Endometrial microvascular endothelial cells (primary cell): ENCODE data around the gene MAPKAP1. TPM values are rescaled to one million over a fixed set of nuclear protein-coding genes. Genes with fewer than 3 reads are reported as not detected.
"Not testable (repeated sequence)": the region's sequence is repeated elsewhere in the genome, so short reads cannot be mapped to it uniquely, and the experiment has no call there.

Experiments used
- in situ Hi-C: cut with HindIII; loops from 2 replicates; pipeline ENCODE4 v1.10.0; 2017; ENCODE audit warnings: low sequenced_read_pairs, low pct_unique_long_range_greater_than_20kb; ENCODE audit errors: inconsistent ontology term
- total RNA-seq: library from RNA; depleted of rRNA; stranded (reverse); fragments of >200 nt; gene quantifications from one replicate; pipeline ENCODE4 v1.2.3, GENCODE V29; 2015; ENCODE audit errors: inconsistent ontology term

The MAPKAP1 gene
- total RNA-seq, 1 donor from 2014 or later, result 142 TPM

DNA sequence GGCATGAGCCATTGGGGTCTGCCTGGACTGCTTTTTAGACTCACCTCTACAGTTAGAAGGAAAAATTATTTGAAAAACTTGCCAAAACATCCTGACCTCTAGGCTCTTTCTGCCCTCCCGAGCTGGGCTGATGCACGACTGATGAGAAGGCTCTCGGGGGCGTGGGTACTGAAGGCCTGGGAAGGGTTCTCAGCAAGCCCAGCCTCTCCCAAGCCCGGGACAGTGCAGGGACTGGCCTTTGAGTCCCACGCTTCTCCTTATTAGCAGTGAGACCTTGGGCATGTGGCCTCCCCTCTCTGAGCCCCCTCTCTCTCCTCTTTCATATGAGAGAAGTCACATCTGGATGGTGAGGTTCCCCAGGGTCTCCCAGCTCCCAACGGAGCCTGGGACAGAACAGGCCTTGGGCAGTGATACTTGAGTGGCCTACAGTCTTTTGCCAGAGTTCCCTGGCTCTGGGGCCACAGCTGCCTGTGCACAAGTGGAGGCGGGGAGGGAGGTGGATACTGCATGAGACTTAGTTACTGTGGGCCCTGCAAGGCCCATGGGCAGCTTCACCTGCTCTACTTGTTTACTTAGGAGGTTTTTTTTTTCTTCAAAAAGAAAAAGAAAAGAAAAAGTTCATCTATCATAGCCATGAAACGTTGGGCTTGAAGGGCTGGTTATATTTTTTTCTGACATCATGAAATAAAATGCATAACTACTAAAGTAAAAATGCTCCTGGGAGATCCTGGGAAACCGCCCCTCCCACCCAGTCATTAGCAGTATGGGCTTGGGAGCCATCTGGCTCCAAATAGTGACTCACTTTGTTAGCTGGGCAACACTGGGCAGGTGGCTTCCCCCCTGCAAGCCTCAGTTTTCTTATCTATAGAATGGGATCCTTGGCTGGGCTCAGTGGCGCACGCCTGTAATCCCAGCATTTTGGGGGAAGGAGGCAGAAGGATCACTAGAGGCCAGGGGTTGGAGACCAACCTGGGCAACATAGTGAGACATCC lies 306.0 kb downstream of the MAPKAP1 start:
- in situ Hi-C loops, result no loop called here

DNA sequence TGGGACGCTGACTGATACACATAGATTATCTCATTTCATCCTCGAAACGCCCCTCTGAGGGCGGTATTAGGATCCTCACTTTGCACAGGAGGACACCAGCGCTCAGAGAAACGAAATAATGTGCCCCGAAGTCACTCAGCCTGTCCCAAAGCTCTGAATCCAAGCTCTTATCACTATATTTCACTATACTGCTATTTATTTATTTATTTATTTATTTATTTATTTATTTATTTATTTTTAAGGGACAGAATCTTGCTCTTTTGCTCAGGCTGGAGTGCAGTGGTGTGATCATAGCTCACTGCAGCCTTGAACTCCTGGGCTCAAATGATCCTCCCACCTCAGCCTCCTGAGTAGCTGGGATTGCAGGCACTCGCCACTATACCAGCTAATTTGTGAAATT lies 306.8 kb downstream of the MAPKAP1 start:
- in situ Hi-C loops, result not testable (repeated sequence)

GRCh38 chr9:125399666-125400065 lies 307.3 kb downstream of the MAPKAP1 start:
- in situ Hi-C loops, result no loop called here

DNA sequence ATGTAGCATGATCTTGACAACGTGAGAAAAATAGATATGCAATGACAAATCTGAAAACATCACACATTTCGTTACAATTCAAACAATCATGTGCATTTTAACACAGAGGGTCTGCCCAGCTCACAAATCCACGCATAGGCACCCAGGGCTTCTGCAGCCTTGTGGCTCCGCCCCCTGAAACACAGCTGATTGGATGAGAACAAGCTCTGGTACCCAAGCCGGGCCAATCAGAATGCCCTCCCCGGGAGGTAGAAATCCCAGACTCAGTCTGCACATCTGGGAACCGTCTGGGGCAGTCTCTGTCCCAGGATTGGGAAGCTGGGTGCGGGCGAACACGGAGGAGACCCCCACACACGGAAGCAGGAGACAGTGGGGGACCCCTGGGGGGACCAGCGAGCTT lies 307.8 kb downstream of the MAPKAP1 start:
- in situ Hi-C loops, result no loop called here

- in situ Hi-C loops, result no loop called here
Observed at GRCh38 chr9:125398243-125398642, 308.8 kb downstream of the MAPKAP1 start.

GRCh38 chr9:125397736-125398135 lies 309.3 kb downstream of the MAPKAP1 start:
- in situ Hi-C loops, result no loop called here

DNA sequence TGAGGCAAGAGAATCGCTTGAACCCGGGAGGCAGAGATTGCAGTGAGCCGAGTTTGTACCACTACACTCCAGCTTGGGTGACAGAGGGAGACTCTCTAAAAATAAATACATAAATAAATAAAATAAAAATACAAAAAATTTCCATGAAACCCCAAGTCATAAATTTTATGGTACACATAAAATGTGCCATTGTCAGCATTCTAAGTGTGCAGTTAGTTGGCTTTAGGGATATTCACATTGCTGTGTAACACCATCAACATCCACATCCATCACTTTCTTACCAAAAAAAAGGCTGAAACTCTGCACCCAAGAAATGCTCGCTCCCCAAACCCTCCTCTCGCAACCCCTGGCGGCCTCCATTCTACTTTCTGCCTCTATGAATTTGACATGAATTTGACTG lies 310.2 kb downstream of the MAPKAP1 start:
- in situ Hi-C loops, result no loop called here

- in situ Hi-C loops, result no loop called here
Observed at GRCh38 chr9:125393426-125393825, 313.6 kb downstream of the MAPKAP1 start.

DNA sequence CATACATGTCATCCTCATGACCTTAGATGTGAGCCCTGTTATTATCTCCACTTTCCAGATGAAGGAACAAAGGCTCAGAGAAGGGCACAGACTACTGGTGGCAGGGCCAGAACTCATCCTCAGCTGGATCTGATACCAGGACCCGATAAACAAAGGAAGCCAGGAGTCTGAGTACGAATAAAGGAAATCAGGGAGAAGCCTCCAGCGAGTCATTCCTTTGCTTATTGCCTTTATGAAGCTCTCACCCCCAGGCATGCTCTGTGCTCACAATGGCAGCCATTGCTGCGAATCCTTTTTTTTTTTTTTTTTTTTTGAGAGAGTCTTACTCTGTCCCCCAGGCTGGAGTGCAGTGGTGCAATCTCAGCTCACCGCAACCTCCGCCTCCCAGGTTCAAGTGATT lies 315.3 kb downstream of the MAPKAP1 start:
- in situ Hi-C loops, result no loop called here

DNA sequence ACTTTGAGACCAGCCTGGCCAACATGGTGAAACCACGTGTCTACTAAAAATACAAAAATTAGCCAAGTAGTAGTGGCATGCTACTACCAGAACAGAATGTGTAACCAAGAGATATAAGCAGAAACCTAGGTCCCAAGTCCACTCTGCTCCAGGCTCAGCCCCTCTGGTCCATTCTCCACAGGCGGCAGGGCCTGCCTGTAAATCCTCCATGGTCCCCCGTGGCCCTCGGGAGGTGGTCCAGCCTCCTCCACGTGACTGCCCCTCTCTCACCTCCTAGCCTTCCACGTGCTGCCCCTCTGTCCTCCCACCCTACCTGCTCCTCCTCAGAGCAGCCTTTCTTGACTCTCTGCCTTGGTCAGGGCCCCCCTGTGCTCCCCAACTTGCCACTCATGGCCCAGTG lies 318.0 kb downstream of the MAPKAP1 start:
- in situ Hi-C loops, result no loop called here

GRCh38 chr9:125387861-125388524 lies 319.0 kb downstream of the MAPKAP1 start:
- in situ Hi-C loops, result no loop called here

Other genes with a start within 250 kb of the MAPKAP1 start
- gene PBX3, start 40.2 kb upstream of the MAPKAP1 start, total RNA-seq, result 18.5 TPM